LNCaP clone FGC (cell line): ENCODE measurements around the gene TRAF3IP3.

Experiments
- DNase-seq: peaks from one replicate; pipeline ENCODE4 v3.0.0-alpha.2; 2011; ENCODE audit warnings: low read depth
- H3K4me3 ChIP-seq: 2 replicates; pipeline ENCODE4 v1.5.1; 2011; ENCODE audit warnings: mild to moderate bottlenecking, low read depth, low read length, control low read depth
- CTCF ChIP-seq: IDR thresholded peaks from 2 replicates; pipeline ENCODE4 v1.5.1; 2012; ENCODE audit warnings: mild to moderate bottlenecking; ENCODE audit not compliant: control insufficient read depth, insufficient read depth; ENCODE audit errors: extremely low read depth

Gene TRAF3IP3

GRCh38 chr1:209780268-209780667, 24.4 kb downstream of the TRAF3IP3 start:
- no peak for TF ChIP-seq CTCF
- DNase-seq = no peak
- H3K4me3 ChIP-seq = no peak overlapping the region

GRCh38 chr1:209783386-209783785, 27.5 kb downstream of the TRAF3IP3 start:
- no peak for TF ChIP-seq CTCF
- DNase-seq = no peak
- peak overlapping the region; percentile 84 for H3K4me3 ChIP-seq

- H3K4me3 ChIP-seq = peak within 1 kb of the TSS; percentile 84
- TF ChIP-seq CTCF = no peak
- DNase-seq = peak; percentile 92
Measured at GRCh38 chr1:209784265-209785169, 28.7 kb downstream of the TRAF3IP3 start, which contains the start of gene C1orf74. C1orf74 (minus strand) TSS chr1:209784559; CDS start chr1:209783634, 925 bp downstream.

- DNase-seq = no peak
- TF ChIP-seq CTCF = no peak
- no peak overlapping the region for H3K4me3 ChIP-seq
Measured at GRCh38 chr1:209785592-209785991, 29.7 kb downstream of the TRAF3IP3 start.

GRCh38 chr1:209786146-209786545, 30.3 kb downstream of the TRAF3IP3 start:
- DNase-seq = no peak
- TF ChIP-seq CTCF = no peak
- no peak overlapping the region for H3K4me3 ChIP-seq

- peak; percentile 96 for DNase-seq
Measured at GRCh38 chr1:209787551-209787950, 31.7 kb downstream of the TRAF3IP3 start.

More at GRCh38 chr1:209787551-209787950, 31.7 kb downstream of the TRAF3IP3 start:
- no peak for TF ChIP-seq CTCF
- peak overlapping the region; percentile 33 for H3K4me3 ChIP-seq
